Measurements from ENCODE around the gene PDCL3.

Gene PDCL3

DNA sequence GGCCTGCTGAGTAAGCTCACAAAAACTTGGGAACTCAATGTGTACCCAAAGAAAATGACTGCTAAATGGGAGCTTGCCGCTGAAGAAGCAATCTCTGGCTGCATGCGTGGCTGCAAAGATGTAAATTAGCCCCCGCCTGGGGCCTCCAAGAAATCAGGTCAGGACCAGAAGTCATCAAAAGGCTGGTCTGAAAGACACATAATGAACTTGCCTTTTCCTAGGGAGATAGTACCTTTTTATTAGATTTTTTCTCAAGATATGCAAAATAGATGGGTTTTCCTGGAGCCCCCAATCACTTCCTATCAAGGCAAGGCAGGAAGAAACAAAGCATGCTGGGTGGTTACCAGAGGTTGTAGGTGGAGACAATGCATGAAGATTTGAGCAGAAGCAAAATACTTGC, 38.9 kb downstream of the PDCL3 start:
- Histone ChIP-seq H3K79me2 (ENCODE audit: insufficient read depth, low read length) (no peaks in the 10 kb centered on the region), H3K27ac (ENCODE audit: low read length) (no peak overlapping the region)

DNA sequence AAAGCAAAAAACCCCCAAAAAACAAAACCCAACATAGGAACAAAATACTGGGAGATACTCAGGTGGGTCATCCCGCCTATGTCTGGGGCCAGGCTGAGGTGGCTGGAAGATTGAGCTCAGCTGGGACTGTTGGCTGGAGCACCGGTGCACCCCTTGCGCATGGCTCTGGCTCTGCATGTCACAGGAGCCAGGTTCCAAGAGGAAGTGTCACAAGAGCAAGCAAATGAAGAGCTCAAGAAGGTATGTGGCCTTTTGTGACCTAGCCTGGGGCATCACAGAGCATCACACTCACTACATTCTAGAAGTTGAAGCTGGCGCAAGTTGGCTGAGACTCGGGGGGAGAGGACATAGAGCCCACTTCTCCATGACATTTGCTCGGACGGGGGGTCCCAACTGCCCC, 40.6 kb downstream of the PDCL3 start:
- no peak overlapping the region for H3K9ac ChIP-seq (ENCODE audit: low read depth, low read length)
- no peaks in the 10 kb centered on the region for H3K27me3 ChIP-seq (ENCODE audit: insufficient read depth, low read length, poor library complexity)
- H3K4me1 ChIP-seq (ENCODE audit: insufficient read depth, low read length), result no peaks in the 10 kb centered on the region
- H3K36me3 ChIP-seq (ENCODE audit: insufficient read depth, low read length), result no peaks in the 10 kb centered on the region
- ATAC-seq (ENCODE audit: insufficient read depth, low read depth) (no peak), DNase-seq (no peak)
- no peak for TF ChIP-seq EZH2 (IDR thresholded peaks at IDR 0.05; ENCODE audit: borderline replicate concordance, low read depth, low read length, severe bottlenecking)
- TF ChIP-seq, protein P1, sequence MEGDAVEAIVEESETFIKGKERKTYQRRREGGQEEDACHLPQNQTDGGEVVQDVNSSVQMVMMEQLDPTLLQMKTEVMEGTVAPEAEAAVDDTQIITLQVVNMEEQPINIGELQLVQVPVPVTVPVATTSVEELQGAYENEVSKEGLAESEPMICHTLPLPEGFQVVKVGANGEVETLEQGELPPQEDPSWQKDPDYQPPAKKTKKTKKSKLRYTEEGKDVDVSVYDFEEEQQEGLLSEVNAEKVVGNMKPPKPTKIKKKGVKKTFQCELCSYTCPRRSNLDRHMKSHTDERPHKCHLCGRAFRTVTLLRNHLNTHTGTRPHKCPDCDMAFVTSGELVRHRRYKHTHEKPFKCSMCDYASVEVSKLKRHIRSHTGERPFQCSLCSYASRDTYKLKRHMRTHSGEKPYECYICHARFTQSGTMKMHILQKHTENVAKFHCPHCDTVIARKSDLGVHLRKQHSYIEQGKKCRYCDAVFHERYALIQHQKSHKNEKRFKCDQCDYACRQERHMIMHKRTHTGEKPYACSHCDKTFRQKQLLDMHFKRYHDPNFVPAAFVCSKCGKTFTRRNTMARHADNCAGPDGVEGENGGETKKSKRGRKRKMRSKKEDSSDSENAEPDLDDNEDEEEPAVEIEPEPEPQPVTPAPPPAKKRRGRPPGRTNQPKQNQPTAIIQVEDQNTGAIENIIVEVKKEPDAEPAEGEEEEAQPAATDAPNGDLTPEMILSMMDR (IDR thresholded peaks at IDR 0.05; ENCODE audit: borderline replicate concordance, extremely low read depth, low read length, poor library complexity, severe bottlenecking), result no peak
- no peak overlapping the region for H2AFZ ChIP-seq (ENCODE audit: low read depth, low read length)
- H3K27ac ChIP-seq (ENCODE audit: low read length), result no peak overlapping the region
- H4K20me1 ChIP-seq (ENCODE audit: insufficient read depth, low read length), result no peaks in the 10 kb centered on the region
- no peak overlapping the region for H3K4me3 ChIP-seq (ENCODE audit: low read depth in 1 of 2, low read length in 2 of 2)
- no peaks in the 10 kb centered on the region for H3K9me3 ChIP-seq (ENCODE audit: insufficient read depth, low read length, severe bottlenecking)
- H3K4me2 ChIP-seq (ENCODE audit: insufficient read depth, low read length), result no peak overlapping the region
- H3K79me2 ChIP-seq (ENCODE audit: insufficient read depth, low read length), result no peaks in the 10 kb centered on the region

More for the DNA sequence above, 38.9 kb downstream of the PDCL3 start:
- DNase-seq, result no peak
- no peak overlapping the region for H3K9ac ChIP-seq (ENCODE audit: low read depth, low read length)
- ATAC-seq (ENCODE audit: insufficient read depth, low read depth), result no peak
- no peaks in the 10 kb centered on the region for H3K4me1 ChIP-seq (ENCODE audit: insufficient read depth, low read length)
- TF ChIP-seq EZH2 (IDR thresholded peaks at IDR 0.05; ENCODE audit: borderline replicate concordance, low read depth, low read length, severe bottlenecking), result no peak
- TF ChIP-seq, protein P1 (IDR thresholded peaks at IDR 0.05; ENCODE audit: borderline replicate concordance, extremely low read depth, low read length, poor library complexity, severe bottlenecking), result no peak
- no peaks in the 10 kb centered on the region for H3K27me3 ChIP-seq (ENCODE audit: insufficient read depth, low read length, poor library complexity)
- no peaks in the 10 kb centered on the region for H3K36me3 ChIP-seq (ENCODE audit: insufficient read depth, low read length)
- H3K9me3 ChIP-seq (ENCODE audit: insufficient read depth, low read length, severe bottlenecking), result no peaks in the 10 kb centered on the region
- no peaks in the 10 kb centered on the region for H4K20me1 ChIP-seq (ENCODE audit: insufficient read depth, low read length)
- no peak overlapping the region for H3K4me3 ChIP-seq (ENCODE audit: low read depth in 1 of 2, low read length in 2 of 2)
- H2AFZ ChIP-seq (ENCODE audit: low read depth, low read length), result peak overlapping the region; percentile 44; the same call in 1 of the 2 replicates
- no peak overlapping the region for H3K4me2 ChIP-seq (ENCODE audit: insufficient read depth, low read length)

- H3K79me2 ChIP-seq (ENCODE audit: insufficient read depth, low read length), result no peaks in the 10 kb centered on the region
- no peak overlapping the region for H3K4me3 ChIP-seq (ENCODE audit: low read depth in 1 of 2, low read length in 2 of 2)
- TF ChIP-seq, protein P1 (IDR thresholded peaks at IDR 0.05; ENCODE audit: borderline replicate concordance, extremely low read depth, low read length, poor library complexity, severe bottlenecking), result no peak
- TF ChIP-seq EZH2 (IDR thresholded peaks at IDR 0.05; ENCODE audit: borderline replicate concordance, low read depth, low read length, severe bottlenecking), result no peak
- DNase-seq, result no peak
- H3K4me1 ChIP-seq (ENCODE audit: insufficient read depth, low read length), result no peaks in the 10 kb centered on the region
- H3K36me3 ChIP-seq (ENCODE audit: insufficient read depth, low read length), result no peaks in the 10 kb centered on the region
- H3K27me3 ChIP-seq (ENCODE audit: insufficient read depth, low read length, poor library complexity), result no peaks in the 10 kb centered on the region
- no peaks in the 10 kb centered on the region for H4K20me1 ChIP-seq (ENCODE audit: insufficient read depth, low read length)
- H2AFZ ChIP-seq (ENCODE audit: low read depth, low read length), result no peak overlapping the region
- ATAC-seq (ENCODE audit: insufficient read depth, low read depth), result no peak
- H3K27ac ChIP-seq (ENCODE audit: low read length), result no peak overlapping the region
- H3K9me3 ChIP-seq (ENCODE audit: insufficient read depth, low read length, severe bottlenecking), result no peaks in the 10 kb centered on the region
- H3K4me2 ChIP-seq (ENCODE audit: insufficient read depth, low read length), result no peak overlapping the region
- no peak overlapping the region for H3K9ac ChIP-seq (ENCODE audit: low read depth, low read length)
These were observed 41.3 kb downstream of the PDCL3 start for GRCh38 chr2:100603948-100604633.

All from DND-41 (cell line).